ENCODE measurements around the gene ADARB2. TPM values are rescaled to one million over a fixed set of nuclear protein-coding genes. Genes with fewer than 3 reads are reported as not detected.

ADARB2 gene
- polyA plus RNA-seq, 3 donors = not detected

DNA sequence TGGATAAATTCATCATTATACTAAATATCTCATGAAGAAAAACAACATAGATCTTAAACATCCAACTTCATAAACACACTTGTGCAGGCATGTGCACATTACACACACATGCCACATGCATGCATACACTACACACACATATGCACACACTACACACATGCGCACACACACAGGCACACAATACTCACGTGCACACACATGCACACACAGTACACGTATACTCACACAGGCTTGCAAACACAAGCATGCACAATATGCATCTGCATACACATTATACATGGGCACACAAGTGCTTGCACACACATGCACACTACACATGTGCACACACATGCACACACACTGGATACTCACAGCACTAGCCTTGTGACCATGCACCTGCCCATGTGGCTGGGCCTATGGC is 105.2 kb downstream of the ADARB2 start:
- Mint-ChIP-seq H3K9me3 (peaks cover 1 to 15% (median 8%) of the 10 kb centered on the region in 7 donors), H3K4me3 (no peak overlapping the region), H3K27me3 (ENCODE audit: low read depth in 3 of 3) (peaks cover 0 to 5% (median 5%) of the 10 kb centered on the region in 3 donors), H3K36me3 (no peaks in the 10 kb centered on the region), H3K4me1 (no peaks in the 10 kb centered on the region), H3K27ac (no peak overlapping the region)
- Histone ChIP-seq H2AFZ (ENCODE audit: insufficient read depth, low read depth, low read length, poor library complexity, severe bottlenecking) (no peak overlapping the region), H3K4me2 (replicated peaks; ENCODE audit: extremely low read depth, low read length, poor library complexity, severe bottlenecking) (no peak overlapping the region), H3K36me3 (replicated peaks in 1 of 2; ENCODE audit: control insufficient read depth in 1 of 2, insufficient read depth in 2 of 2, low read length in 2 of 2) (no peaks in the 10 kb centered on the region), H3K4me3 (replicated peaks in 1 of 3; ENCODE audit: low read depth in 2 of 3, low read length in 3 of 3) (no peak overlapping the region), H3K9ac (ENCODE audit: insufficient read depth, low read length, poor library complexity, severe bottlenecking) (no peak overlapping the region), H4K20me1 (ENCODE audit: insufficient read depth, low read length) (no peaks in the 10 kb centered on the region), H3K4me1 (ENCODE audit: control insufficient read depth in 1 of 2, insufficient read depth in 2 of 2, low read length in 2 of 2) (no peaks in the 10 kb centered on the region), H3K9me3 (replicated peaks in 1 of 2; ENCODE audit: control insufficient read depth in 1 of 2, insufficient read depth in 1 of 2, low read length in 2 of 2) (peaks cover 0 to 14% of the 10 kb centered on the region in 2 donors), H3K27me3 (ENCODE audit: control insufficient read depth in 2 of 2, insufficient read depth in 2 of 2, low read length in 2 of 2) (no peaks in the 10 kb centered on the region), H3K79me2 (ENCODE audit: insufficient read depth, low read length) (no peaks in the 10 kb centered on the region), H3K27ac (ENCODE audit: low read depth in 1 of 2, low read length in 2 of 2) (no peak overlapping the region)
- no peak for DNase-seq
- intact Hi-C loops (cut with micrococcal nuclease) = no loop called here
- TF ChIP-seq, protein P1, sequence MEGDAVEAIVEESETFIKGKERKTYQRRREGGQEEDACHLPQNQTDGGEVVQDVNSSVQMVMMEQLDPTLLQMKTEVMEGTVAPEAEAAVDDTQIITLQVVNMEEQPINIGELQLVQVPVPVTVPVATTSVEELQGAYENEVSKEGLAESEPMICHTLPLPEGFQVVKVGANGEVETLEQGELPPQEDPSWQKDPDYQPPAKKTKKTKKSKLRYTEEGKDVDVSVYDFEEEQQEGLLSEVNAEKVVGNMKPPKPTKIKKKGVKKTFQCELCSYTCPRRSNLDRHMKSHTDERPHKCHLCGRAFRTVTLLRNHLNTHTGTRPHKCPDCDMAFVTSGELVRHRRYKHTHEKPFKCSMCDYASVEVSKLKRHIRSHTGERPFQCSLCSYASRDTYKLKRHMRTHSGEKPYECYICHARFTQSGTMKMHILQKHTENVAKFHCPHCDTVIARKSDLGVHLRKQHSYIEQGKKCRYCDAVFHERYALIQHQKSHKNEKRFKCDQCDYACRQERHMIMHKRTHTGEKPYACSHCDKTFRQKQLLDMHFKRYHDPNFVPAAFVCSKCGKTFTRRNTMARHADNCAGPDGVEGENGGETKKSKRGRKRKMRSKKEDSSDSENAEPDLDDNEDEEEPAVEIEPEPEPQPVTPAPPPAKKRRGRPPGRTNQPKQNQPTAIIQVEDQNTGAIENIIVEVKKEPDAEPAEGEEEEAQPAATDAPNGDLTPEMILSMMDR (IDR thresholded peaks at IDR 0.05) = no peak
- 100% methylated on average over 3 of the region's 3 CpGs for WGBS (ENCODE audit: insufficient coverage)

DNA sequence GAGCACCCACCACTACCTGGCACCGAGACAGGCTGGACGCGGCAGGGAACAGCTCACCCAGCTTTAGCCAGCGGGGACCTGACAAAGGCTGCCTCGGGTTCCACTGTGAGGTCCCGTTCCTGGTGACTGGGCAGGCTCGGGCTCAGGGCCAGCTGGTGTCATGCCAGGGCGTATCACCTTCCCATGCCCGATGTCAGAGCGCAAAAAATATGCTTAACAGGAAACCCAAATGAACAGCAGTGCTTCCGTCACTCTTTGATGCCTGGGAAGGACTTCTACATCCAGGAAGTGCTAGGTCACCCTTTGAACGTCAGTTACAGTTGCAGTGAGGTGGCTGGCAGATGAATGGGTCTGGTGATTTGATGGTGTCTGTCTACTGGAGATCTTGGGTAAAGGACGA is 106.0 kb downstream of the ADARB2 start:
- H3K27ac ChIP-seq (ENCODE audit: low read depth in 1 of 2, low read length in 2 of 2) = no peak overlapping the region
- intact Hi-C loops (cut with micrococcal nuclease) = no loop called here
- Mint-ChIP-seq H3K27me3 (ENCODE audit: low read depth in 3 of 3) (peaks cover under 1 to 5% (median 5%) of the 10 kb centered on the region in 3 donors), H3K36me3 (no peaks in the 10 kb centered on the region), H3K4me1 (no peaks in the 10 kb centered on the region), H3K9me3 (peaks cover 1 to 15% (median 8%) of the 10 kb centered on the region in 7 donors), H3K27ac (no peak overlapping the region), H3K4me3 (no peak overlapping the region)
- no peak overlapping the region for H2AFZ ChIP-seq (ENCODE audit: insufficient read depth, low read depth, low read length, poor library complexity, severe bottlenecking)
- H3K27me3 ChIP-seq (ENCODE audit: control insufficient read depth in 2 of 2, insufficient read depth in 2 of 2, low read length in 2 of 2) = no peaks in the 10 kb centered on the region
- no peak for DNase-seq
- H4K20me1 ChIP-seq (ENCODE audit: insufficient read depth, low read length) = no peaks in the 10 kb centered on the region
- TF ChIP-seq, protein P1 (IDR thresholded peaks at IDR 0.05) = no peak
- 52% methylated on average over 12 of the region's 13 CpGs for WGBS (ENCODE audit: insufficient coverage)
- no peaks in the 10 kb centered on the region for H3K4me1 ChIP-seq (ENCODE audit: control insufficient read depth in 1 of 2, insufficient read depth in 2 of 2, low read length in 2 of 2)
- H3K4me3 ChIP-seq (replicated peaks in 1 of 3; ENCODE audit: low read depth in 2 of 3, low read length in 3 of 3) = no peak overlapping the region
- no peaks in the 10 kb centered on the region for H3K79me2 ChIP-seq (ENCODE audit: insufficient read depth, low read length)
- H3K36me3 ChIP-seq (replicated peaks in 1 of 2; ENCODE audit: control insufficient read depth in 1 of 2, insufficient read depth in 2 of 2, low read length in 2 of 2) = no peaks in the 10 kb centered on the region
- H3K9ac ChIP-seq (ENCODE audit: insufficient read depth, low read length, poor library complexity, severe bottlenecking) = no peak overlapping the region
- H3K4me2 ChIP-seq (replicated peaks; ENCODE audit: extremely low read depth, low read length, poor library complexity, severe bottlenecking) = no peak overlapping the region
- H3K9me3 ChIP-seq (replicated peaks in 1 of 2; ENCODE audit: control insufficient read depth in 1 of 2, insufficient read depth in 1 of 2, low read length in 2 of 2) = peaks cover 0 to 14% of the 10 kb centered on the region in 2 donors
